Fibroblast of lung (primary cell): ENCODE data around the gene CABLES2. TPM values are rescaled to one million over a fixed set of nuclear protein-coding genes. Genes with fewer than 3 reads are reported as not detected.
A peak's percentile ranks its signal among the peaks of the same experiment; 100 is the strongest.

Experiments used
- DNase-seq, 2 donors: peaks; one replicate each; pipeline versions ENCODE4 v3.0.0 to v3.0.0-alpha.2; 2010; ENCODE audit warnings: low read depth in 2 of 2
- H2AFZ ChIP-seq: 2 replicates; pipeline ENCODE4 v1.5.1; 2012; ENCODE audit warnings: low read length, control low read depth, inconsistent platforms
- H3K27ac ChIP-seq: 2 replicates; pipeline ENCODE4 v1.5.1; 2011; ENCODE audit warnings: low read length, control low read depth; ENCODE audit not compliant: insufficient read depth
- H3K27me3 ChIP-seq: 2 replicates; pipeline ENCODE4 v1.5.1; 2011; ENCODE audit warnings: mild to moderate bottlenecking, low read length; ENCODE audit not compliant: control insufficient read depth, insufficient read depth
- H3K36me3 ChIP-seq: 2 replicates; pipeline ENCODE4 v1.5.1; 2011; ENCODE audit warnings: low read length; ENCODE audit not compliant: control insufficient read depth, insufficient read depth
- H3K4me1 ChIP-seq: 2 replicates; pipeline ENCODE4 v1.5.1; 2011; ENCODE audit warnings: low read length; ENCODE audit not compliant: control insufficient read depth, insufficient read depth; ENCODE audit errors: extremely low read depth
- H3K4me2 ChIP-seq: 2 replicates; pipeline ENCODE4 v1.5.1; 2011; ENCODE audit warnings: low read length, control low read depth; ENCODE audit not compliant: insufficient read depth; ENCODE audit errors: extremely low read depth
- H3K4me3 ChIP-seq, 4 experiments: fragments of 200-600 bp in 1 of 4; sonication (generic) in 1 of 4; replicated peaks in 1 of 4; 2 replicates each; pipeline ENCODE4 v1.5.1; 2011 to 2016; ENCODE audit warnings: low read length in 4 of 4, low read depth in 3 of 4, mild to moderate bottlenecking in 3 of 4, control low read depth in 2 of 4, inconsistent platforms in 1 of 4, mixed read lengths in 1 of 4; ENCODE audit not compliant: insufficient read depth in 1 of 4; ENCODE audit errors: control extremely low read depth in 1 of 4
- H3K79me2 ChIP-seq: 2 replicates; pipeline ENCODE4 v1.5.1; 2012; ENCODE audit warnings: mild to moderate bottlenecking, low read length, inconsistent platforms; ENCODE audit not compliant: control insufficient read depth, insufficient read depth
- H3K9ac ChIP-seq: 2 replicates; pipeline ENCODE4 v1.5.1; 2011; ENCODE audit warnings: mild to moderate bottlenecking, low read length, control low read depth; ENCODE audit not compliant: insufficient read depth
- H3K9me3 ChIP-seq: 2 replicates; pipeline ENCODE4 v1.5.1; 2012; ENCODE audit warnings: low read depth, low read length; ENCODE audit not compliant: control insufficient read depth, insufficient read depth
- H4K20me1 ChIP-seq: 2 replicates; pipeline ENCODE4 v1.5.1; 2011; ENCODE audit warnings: low read length; ENCODE audit not compliant: control insufficient read depth, insufficient read depth; ENCODE audit errors: extremely low read depth
- CTCF ChIP-seq, 2 donors: IDR thresholded peaks in 1 of 2; conservative IDR thresholded peaks in 1 of 2; 1 replicate in 1 of 2; 2 replicates in 1 of 2; pipeline ENCODE4 v1.5.1; 2011 to 2012; ENCODE audit warnings: low read length in 2 of 2, control low read depth in 1 of 2, inconsistent platforms in 1 of 2, low read depth in 1 of 2, mild to moderate bottlenecking in 1 of 2
- EZH2 ChIP-seq: IDR thresholded peaks from 2 replicates; pipeline ENCODE4 v1.5.1; 2012; ENCODE audit warnings: low read length, control low read depth, mild to moderate bottlenecking; ENCODE audit errors: missing control alignments
- polyA plus RNA-seq, 2 donors: library from polyadenylated mRNA; depleted of rRNA in 1 of 2; stranded (reverse) in 1 of 2; unstranded in 1 of 2; fragments of >200 nt; gene quantifications; 2 replicates each; pipeline ENCODE4 v1.2.1, GENCODE V29; 2011 to 2012; ENCODE audit warnings: missing spikeins in 1 of 2
- total RNA-seq: library from RNA; depleted of rRNA; stranded (reverse); fragments of >200 nt; gene quantifications from 2 replicates; pipeline ENCODE4 v1.2.1, GENCODE V29; 2014

Gene CABLES2
- total and polyA plus RNA-seq, 2 donors (not counting 1 experiment from before 2014, with no cell fraction given) = 0.66 to 2.9 TPM

GRCh38 chr20:62437496-62437895, 30.4 kb upstream of the CABLES2 start:
- Histone ChIP-seq H3K4me3 (no peak overlapping the region), H4K20me1 (no peaks in the 10 kb centered on the region), H3K27me3 (peaks cover 29% of the 10 kb centered on the region), H3K79me2 (no peaks in the 10 kb centered on the region), H3K9ac (no peak overlapping the region), H3K9me3 (no peaks in the 10 kb centered on the region), H3K27ac (no peak overlapping the region), H3K36me3 (no peaks in the 10 kb centered on the region), H3K4me1 (no peaks in the 10 kb centered on the region), H2AFZ (no peak overlapping the region), H3K4me2 (no peak overlapping the region)
- TF ChIP-seq CTCF (conservative IDR thresholded peaks at IDR 0.05 in 1 of 2, IDR thresholded peaks at IDR 0.05 in 1 of 2; ENCODE audit: low read depth in 1 of 2, low read length in 2 of 2) (no peak), EZH2 (no peak)
- no peak for DNase-seq

- no peaks in the 10 kb centered on the region for H3K36me3 ChIP-seq
- no peak overlapping the region for H3K4me3 ChIP-seq
- H3K79me2 ChIP-seq = no peaks in the 10 kb centered on the region
- TF ChIP-seq EZH2 = no peak
- no peak for TF ChIP-seq CTCF (conservative IDR thresholded peaks at IDR 0.05 in 1 of 2, IDR thresholded peaks at IDR 0.05 in 1 of 2; ENCODE audit: low read depth in 1 of 2, low read length in 2 of 2)
- H3K27ac ChIP-seq = no peak overlapping the region
- no peak overlapping the region for H2AFZ ChIP-seq
- DNase-seq = no peak
- H4K20me1 ChIP-seq = no peaks in the 10 kb centered on the region
- no peaks in the 10 kb centered on the region for H3K4me1 ChIP-seq
- H3K4me2 ChIP-seq = no peak overlapping the region
- H3K9me3 ChIP-seq = no peaks in the 10 kb centered on the region
- H3K9ac ChIP-seq = no peak overlapping the region
- H3K27me3 ChIP-seq = peaks cover 33% of the 10 kb centered on the region
Observed at GRCh38 chr20:62436692-62437091, 29.6 kb upstream of the CABLES2 start.

GRCh38 chr20:62433658-62434497, 26.8 kb upstream of the CABLES2 start:
- H3K27me3 ChIP-seq = peaks cover 36% of the 10 kb centered on the region
- H3K9me3 ChIP-seq = no peaks in the 10 kb centered on the region
- H3K27ac ChIP-seq = no peak overlapping the region
- DNase-seq = no peak
- no peaks in the 10 kb centered on the region for H3K79me2 ChIP-seq
- H4K20me1 ChIP-seq = no peaks in the 10 kb centered on the region
- H2AFZ ChIP-seq = no peak overlapping the region
- H3K4me3 ChIP-seq = no peak overlapping the region
- H3K9ac ChIP-seq = no peak overlapping the region
- no peaks in the 10 kb centered on the region for H3K4me1 ChIP-seq
- H3K36me3 ChIP-seq = no peaks in the 10 kb centered on the region
- H3K4me2 ChIP-seq = no peak overlapping the region
- TF ChIP-seq CTCF (conservative IDR thresholded peaks at IDR 0.05 in 1 of 2, IDR thresholded peaks at IDR 0.05 in 1 of 2; ENCODE audit: low read depth in 1 of 2, low read length in 2 of 2) (no peak), EZH2 (peak; percentile 58)
